ENCODE results near the gene THEMIS.

DNA sequence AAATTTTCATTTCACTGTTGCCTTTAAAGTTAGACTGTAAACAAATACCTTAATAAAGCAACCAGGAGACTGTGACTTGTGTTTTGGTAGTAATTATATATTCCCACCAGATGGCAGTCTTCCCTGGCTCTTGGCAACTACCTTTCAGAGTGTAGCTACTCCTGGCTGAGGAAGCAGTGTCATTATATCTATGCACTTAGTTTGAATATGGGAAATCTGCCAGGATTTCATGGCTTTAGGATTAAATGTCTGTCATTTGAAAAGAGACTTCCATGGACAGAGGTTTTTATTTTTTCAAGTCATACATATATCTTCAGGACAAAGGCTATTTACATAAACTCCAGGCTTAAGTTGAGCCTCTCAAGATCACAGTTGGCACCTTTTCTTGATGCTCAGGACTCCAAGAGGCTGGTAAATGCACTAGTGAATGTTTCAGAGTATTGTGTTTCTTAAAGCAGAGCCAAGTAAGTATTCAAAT lies 163.8 kb downstream of the THEMIS start:
- TF ChIP-seq, protein P1, sequence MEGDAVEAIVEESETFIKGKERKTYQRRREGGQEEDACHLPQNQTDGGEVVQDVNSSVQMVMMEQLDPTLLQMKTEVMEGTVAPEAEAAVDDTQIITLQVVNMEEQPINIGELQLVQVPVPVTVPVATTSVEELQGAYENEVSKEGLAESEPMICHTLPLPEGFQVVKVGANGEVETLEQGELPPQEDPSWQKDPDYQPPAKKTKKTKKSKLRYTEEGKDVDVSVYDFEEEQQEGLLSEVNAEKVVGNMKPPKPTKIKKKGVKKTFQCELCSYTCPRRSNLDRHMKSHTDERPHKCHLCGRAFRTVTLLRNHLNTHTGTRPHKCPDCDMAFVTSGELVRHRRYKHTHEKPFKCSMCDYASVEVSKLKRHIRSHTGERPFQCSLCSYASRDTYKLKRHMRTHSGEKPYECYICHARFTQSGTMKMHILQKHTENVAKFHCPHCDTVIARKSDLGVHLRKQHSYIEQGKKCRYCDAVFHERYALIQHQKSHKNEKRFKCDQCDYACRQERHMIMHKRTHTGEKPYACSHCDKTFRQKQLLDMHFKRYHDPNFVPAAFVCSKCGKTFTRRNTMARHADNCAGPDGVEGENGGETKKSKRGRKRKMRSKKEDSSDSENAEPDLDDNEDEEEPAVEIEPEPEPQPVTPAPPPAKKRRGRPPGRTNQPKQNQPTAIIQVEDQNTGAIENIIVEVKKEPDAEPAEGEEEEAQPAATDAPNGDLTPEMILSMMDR (IDR thresholded peaks at IDR 0.05; ENCODE audit: insufficient read depth, low read length) = no peak
- TF ChIP-seq GABPA (IDR thresholded peaks at IDR 0.05; ENCODE audit: low read depth) = no peak
- no peak for TF ChIP-seq POLR2AphosphoS5 (IDR thresholded peaks at IDR 0.05; ENCODE audit: low read depth)
- TF ChIP-seq, protein P2, sequence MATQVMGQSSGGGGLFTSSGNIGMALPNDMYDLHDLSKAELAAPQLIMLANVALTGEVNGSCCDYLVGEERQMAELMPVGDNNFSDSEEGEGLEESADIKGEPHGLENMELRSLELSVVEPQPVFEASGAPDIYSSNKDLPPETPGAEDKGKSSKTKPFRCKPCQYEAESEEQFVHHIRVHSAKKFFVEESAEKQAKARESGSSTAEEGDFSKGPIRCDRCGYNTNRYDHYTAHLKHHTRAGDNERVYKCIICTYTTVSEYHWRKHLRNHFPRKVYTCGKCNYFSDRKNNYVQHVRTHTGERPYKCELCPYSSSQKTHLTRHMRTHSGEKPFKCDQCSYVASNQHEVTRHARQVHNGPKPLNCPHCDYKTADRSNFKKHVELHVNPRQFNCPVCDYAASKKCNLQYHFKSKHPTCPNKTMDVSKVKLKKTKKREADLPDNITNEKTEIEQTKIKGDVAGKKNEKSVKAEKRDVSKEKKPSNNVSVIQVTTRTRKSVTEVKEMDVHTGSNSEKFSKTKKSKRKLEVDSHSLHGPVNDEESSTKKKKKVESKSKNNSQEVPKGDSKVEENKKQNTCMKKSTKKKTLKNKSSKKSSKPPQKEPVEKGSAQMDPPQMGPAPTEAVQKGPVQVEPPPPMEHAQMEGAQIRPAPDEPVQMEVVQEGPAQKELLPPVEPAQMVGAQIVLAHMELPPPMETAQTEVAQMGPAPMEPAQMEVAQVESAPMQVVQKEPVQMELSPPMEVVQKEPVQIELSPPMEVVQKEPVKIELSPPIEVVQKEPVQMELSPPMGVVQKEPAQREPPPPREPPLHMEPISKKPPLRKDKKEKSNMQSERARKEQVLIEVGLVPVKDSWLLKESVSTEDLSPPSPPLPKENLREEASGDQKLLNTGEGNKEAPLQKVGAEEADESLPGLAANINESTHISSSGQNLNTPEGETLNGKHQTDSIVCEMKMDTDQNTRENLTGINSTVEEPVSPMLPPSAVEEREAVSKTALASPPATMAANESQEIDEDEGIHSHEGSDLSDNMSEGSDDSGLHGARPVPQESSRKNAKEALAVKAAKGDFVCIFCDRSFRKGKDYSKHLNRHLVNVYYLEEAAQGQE (IDR thresholded peaks at IDR 0.05; ENCODE audit: insufficient replicate concordance, low read depth) = no peak

Measured in HL-60 (cell line).